ENCODE data around the gene CST8.

DNA sequence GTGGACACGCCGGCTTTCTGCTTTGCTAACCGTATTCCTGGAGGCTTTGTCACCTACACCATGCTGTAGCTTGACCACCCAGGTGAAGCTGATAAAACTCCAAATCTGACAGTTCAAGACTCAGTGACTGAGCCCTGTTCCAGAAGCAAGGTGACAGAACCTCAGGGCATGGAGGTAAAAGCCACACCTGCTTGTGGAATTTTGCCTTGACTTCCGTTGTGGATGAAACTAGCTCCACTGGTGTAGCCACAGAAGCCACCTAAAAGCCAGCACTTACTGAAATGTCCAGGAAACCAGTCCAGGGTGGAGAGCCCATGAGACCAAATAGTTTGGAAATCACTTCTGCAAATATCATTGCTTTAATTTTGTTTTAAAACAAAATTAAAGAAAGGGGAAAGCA, 11.0 kb downstream of the CST8 start:
- TF ChIP-seq POLR2AphosphoS5 (IDR thresholded peaks at IDR 0.05; ENCODE audit: low read depth) (no peak), CTCF (conservative IDR thresholded peaks at IDR 0.05; ENCODE audit: low read depth in 2 of 2) (no peak), EZH2 (IDR thresholded peaks at IDR 0.05; ENCODE audit: low read depth, unreplicated experiment) (no peak), CREB1 (CRISPR knock-in tag; IDR thresholded peaks at IDR 0.05; ENCODE audit: low read depth) (no peak), STAT1 (IDR thresholded peaks at IDR 0.05; ENCODE audit: unreplicated experiment) (no peak), NANOG (IDR thresholded peaks at IDR 0.05; ENCODE audit: borderline replicate concordance) (no peak)

Measured in GM23338 (cell line).